ENCODE results near the gene TMEM233.
A peak's percentile ranks its signal among the peaks of the same experiment; 100 is the strongest.

TMEM233 gene

GRCh38 chr12:119660076-119660475, 66.5 kb downstream of the TMEM233 start:
- DNase-seq, result no peak

DNA sequence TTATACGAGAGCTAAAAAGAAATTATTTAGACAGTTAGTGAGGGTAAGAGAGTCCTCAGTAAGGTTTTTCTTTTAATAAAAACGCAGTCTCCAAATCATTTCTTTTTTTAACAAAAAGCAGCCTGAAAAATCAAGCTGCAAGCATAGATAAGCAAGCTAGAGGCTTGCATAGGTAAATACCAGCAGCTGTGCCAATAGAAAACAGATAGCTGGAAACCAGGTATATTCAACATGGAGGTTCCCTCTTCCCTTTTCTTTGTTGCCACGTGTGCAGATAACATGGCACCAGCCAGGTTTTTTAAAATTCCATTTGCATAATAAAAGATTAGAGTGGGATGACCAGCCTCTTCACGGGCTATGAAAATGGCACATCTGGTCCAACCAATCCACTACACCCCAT, 68.3 kb downstream of the TMEM233 start:
- no peak for DNase-seq

DNA sequence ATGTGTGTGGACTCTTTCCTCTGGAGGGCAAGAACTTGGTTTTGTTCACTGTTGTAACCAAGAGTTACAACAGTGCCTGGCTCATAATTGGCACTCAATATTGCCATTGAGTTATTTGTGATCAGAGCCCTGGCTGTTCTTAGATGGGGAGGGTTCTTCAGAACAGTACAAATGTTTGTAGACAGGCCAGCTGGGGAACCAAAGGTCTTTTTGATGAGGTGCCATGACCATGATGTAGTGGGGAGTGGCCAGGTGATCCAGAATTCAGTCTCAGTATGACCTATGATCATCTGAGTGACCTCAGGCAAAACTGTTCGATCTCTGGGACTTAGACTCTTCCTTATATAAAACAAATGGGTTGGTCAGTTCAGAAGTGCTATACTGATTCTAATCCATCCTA, 71.1 kb downstream of the TMEM233 start:
- DNase-seq, result no peak

GRCh38 chr12:119665164-119665929, 71.8 kb downstream of the TMEM233 start:
- DNase-seq, result no peak

GRCh38 chr12:119666226-119666795, 72.7 kb downstream of the TMEM233 start:
- DNase-seq, result no peak

- no peak for DNase-seq
These were observed 73.5 kb downstream of the TMEM233 start for GRCh38 chr12:119666900-119667576.

- peak; percentile 83 for DNase-seq
These were observed 74.2 kb downstream of the TMEM233 start, which contains the start of gene PRKAB1 for GRCh38 chr12:119667577-119668323. Gene PRKAB1, plus strand, starts transcription at chr12:119668133. Its CDS starts 112 bp downstream, at chr12:119668245.

GRCh38 chr12:119668324-119668841, 74.8 kb downstream of the TMEM233 start:
- no peak for DNase-seq

DNA sequence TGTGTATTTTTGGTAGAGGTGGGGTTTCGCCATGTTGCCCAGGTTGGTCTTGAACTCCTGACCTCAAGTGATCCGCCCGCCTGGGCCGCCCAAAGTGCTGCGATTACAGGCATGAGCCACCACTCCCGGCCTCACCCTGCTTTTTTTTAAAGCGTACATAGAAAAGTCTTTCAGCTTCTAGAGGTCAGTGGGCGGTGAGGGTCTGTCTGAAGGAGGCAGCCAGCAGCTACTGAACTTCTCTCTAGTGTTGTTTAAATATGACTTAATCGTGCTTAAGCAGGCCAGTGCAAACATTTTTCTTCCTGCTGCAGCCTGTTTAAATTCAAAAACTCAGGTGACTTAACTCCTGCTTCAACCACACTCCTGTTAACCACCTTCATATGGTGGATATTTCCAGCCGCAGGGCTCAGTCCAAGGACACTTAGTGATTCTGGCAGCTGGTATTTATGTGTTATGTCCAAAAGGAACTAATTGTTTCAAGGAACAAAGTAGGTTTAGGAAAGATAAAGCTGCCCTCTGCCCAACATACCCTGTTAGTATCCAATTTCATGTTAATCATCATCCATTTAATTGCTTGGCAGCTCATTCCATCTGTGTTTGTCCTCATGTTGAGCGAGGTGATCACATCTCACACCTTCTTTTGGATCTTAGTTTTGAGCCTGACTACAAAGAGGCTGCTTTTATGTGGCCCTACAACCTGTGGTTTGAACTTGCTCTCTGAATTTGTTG, 76.3 kb downstream of the TMEM233 start:
- no peak for DNase-seq

DNA sequence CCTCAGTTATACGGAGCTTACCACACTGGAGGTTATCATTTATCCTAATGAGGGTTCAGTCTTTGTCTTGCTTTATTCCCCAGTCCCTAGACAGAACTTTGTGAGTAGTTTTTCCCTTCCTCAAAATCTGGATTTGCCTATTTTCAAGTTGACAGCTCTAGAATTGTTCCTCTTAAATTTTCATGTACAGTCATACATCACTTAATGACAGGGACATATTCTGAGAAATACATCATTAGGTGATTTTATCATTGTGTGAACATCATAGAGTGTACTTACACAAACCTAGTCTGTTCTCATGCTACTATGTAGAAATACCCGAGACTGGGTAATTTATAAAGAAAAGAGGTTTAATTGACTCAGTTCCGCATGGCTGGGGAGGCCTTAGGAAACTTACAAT, 77.5 kb downstream of the TMEM233 start:
- DNase-seq, result no peak

- DNase-seq, result no peak
These were observed 78.6 kb downstream of the TMEM233 start for GRCh38 chr12:119672194-119672593.

DNA sequence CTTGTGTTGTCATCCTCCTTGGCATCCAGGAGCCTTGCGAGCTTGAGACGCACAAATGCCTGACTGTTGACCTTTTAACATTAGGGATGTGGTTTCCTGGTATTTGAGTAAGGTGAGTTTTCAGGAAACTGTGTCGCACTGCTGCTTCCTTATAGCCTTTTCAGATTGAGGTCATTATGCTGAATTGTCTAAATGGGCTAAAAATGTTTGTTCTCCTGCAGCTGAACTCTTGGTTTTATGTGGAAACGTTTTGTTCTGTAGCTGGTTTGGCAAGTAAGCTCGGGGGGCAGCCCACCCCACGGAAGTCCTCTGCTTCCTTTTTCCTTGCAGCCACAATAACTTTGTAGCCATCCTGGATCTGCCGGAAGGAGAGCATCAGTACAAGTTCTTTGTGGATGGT, 80.1 kb downstream of the TMEM233 start:
- DNase-seq, result no peak

DNA sequence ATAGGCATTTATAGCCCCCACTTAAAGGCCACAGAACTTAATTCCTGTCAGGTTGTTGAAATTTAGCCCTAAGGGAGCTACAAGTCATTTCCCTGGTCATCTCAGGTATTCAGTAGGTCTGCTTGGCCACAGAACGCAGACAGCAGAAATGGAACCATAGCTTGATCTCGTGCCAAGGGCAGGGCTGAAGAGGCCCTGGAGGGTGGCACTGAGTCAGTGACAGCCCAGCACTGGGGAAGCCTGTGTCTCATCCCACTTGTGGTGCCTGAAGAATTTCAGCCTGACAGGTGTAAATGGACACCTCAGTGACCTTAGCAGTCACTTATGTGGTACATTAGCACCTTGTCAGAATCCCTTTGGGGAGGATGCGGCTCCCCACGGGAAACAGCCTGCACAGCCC, 81.0 kb downstream of the TMEM233 start:
- DNase-seq, result no peak

DNA sequence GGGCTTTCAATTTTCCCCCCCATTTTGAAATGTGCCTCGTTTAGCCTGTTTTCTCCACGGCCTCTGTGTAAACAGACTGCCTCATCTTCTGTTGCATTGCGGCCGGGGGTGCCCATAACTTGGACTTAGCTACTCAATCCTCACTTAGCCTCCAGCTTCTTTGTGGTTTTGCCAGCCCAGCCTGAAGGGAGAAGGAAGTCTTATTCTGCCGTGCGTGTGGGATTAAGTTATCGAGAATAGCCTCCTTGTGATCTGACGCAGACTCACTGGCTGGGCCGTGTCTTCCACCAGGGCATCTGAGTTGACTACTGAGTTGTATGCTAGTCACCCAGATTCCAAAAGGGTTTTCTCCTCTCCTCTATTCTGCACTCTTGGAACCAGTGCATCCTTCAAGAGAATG, 82.4 kb downstream of the TMEM233 start:
- DNase-seq, result no peak

DNA sequence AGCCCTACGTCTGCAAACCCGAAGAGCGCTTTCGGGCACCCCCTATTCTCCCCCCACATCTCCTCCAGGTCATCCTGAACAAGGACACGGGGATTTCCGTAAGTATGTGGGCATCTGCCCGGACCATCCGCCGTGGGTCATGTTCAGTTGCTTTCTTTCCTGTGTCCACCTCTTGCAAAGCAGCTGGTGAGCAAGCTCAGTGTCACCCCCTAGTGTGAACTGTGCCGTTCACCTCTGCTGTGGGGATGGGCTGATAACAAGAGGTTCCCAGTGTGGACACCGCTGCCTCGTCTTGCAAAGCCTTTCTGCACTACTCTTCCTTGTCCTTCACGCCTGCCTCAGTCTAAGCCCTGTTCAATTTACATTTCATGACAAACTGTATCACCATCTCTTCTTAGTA, 83.0 kb downstream of the TMEM233 start:
- no peak for DNase-seq

GRCh38 chr12:119678459-119678858, 84.9 kb downstream of the TMEM233 start:
- no peak for DNase-seq

GRCh38 chr12:119679081-119679480, 85.5 kb downstream of the TMEM233 start:
- DNase-seq, result peak; percentile 79

- no peak for DNase-seq
These were observed 85.9 kb downstream of the TMEM233 start for GRCh38 chr12:119679490-119679889.

DNA sequence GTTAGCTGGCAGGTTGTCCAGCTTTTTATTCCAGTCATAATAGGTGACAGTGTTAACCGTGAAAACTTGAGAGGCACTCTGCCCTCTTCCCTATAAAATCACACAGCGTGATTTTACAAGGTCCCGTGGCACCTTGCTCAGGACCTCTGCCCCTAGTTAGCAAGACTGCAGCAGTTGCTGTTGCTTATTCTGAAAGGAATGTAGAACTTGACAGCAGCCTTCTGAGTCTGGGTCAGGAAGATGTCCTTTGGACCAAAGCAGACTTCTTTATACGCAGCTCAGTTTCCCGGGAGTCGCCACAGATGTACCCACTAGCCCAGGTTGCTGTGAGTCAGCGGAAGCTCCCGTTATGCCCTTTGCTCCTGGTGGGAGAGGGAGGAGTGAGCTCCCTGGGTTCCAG, 87.5 kb downstream of the TMEM233 start:
- DNase-seq, result no peak

DNA sequence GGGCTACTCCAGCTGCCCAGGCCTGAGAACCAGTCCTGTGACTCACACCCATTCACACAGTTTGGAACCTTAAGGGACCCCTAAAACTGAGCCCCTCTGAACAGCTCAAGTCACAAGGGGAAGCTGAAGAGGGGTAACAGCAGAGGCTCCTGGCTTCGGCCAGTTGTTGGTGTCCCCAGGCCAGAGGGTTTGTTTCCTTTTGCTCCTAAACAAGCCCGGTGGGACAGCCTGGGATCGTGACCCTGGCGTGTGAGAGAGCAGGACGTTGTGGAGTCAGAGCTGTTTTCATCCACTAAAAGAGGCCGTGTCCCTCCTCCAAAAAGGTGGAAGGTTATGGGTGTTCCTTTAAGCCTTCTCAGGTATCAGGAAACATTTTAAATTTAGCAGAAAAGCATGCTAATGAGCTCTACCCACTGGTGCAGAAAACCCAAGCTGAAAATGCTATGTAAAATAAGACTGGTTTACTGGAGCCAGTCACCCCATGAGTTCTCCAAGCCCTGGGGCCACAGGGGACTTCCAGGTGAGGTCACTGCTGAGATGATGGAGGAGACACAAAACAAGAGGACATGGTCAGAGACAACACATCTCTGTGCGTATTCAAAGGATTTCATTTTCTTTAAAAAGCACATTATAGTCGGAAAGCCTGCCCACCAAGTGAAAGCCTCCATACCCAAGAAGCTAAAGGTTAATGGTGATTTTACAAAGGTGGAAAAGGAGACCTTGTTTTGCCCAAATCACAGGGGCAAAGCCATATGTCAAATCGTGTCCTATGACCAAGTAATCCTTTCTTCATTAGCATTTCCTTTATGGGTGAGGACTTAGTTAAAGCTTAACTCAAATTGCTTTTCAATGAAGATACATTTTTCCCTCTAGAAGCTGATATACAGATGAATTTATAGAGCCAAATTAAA, 88.4 kb downstream of the TMEM233 start:
- DNase-seq, result no peak

DNA sequence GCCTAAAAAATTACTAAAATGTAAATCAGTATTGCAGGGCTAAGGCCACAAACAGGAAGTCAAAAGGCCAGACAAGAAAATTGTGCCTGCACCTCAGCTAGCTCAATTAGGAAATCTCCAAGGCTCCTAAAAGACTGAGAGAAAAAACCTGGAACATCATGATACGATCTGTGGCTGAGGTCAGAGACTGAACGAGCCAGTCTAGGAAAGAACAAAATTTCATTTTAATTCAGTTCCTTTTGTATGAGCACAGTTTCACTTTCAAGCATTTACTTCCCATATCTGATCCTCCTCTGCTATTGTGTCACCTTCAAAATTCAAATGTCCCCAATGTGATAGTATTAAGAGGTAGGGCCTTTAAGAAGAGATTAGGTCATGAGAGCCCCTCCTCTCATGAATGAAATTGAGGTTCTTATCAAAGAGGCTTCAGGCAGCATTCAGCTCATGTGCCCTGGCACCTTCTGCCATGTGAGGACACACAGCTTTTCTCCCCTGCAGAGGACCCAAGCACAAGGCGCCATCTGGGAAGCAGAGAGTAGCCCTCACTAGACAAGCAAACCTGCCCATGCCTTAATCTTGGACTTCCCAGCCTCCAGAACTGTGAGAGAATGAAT, 89.2 kb downstream of the TMEM233 start:
- DNase-seq, result no peak

All from NCI-H2081 treated with DMSO at 0.1 percent for 48 hours (cell line).